Ramos (cell line): ENCODE measurements around the gene PRSS37.

ENCODE experiments used
- in situ Hi-C: fragments of 300-500 bp; cut with MboI; formaldehyde crosslinking; loops from one replicate; pipeline ENCODE4 v1.14.3; 2022; ENCODE audit warnings: low sequenced_read_pairs; ENCODE audit not compliant: unreplicated experiment

PRSS37 gene

GRCh38 chr7:141789917-141790316, 51.4 kb downstream of the PRSS37 start, which contains the start of gene TAS2R5:
Gene TAS2R5, plus strand, starts transcription at chr7:141790217. Its CDS starts 145 bp downstream, at chr7:141790362.
- in situ Hi-C loops = loop anchor here (10.0 kb wide), 1 partner anchor 135 kb away; no protein-coding TSS in a partner anchor

- in situ Hi-C loops = loop anchor here (10.0 kb wide), 1 partner anchor 133 kb away; no protein-coding TSS in a partner anchor
Measured at GRCh38 chr7:141788296-141788695, 53.0 kb downstream of the PRSS37 start.
